Activated CD4-positive, alpha-beta memory T cell treated with anti-CD3 and anti-CD28 coated beads, Interleukin-2, amount 10 ng/mL, durations not matched to agents 7 days and 5 days (primary cell): ENCODE data around the gene SLC39A1. TPM values are rescaled to one million over a fixed set of nuclear protein-coding genes. Genes with fewer than 3 reads are reported as not detected.

Experiments used
- CTCF ChIA-PET: fragments of 350-600 bp; sonication (Branson Sonifier 250); formaldehyde crosslinking; loops from one replicate; lab custom pipeline; 2021; ENCODE audit warnings: antibody characterized with exemption, inconsistent platforms; lab: Charles Lee
- POLR2A ChIA-PET: fragments of 350-600 bp; sonication (Branson Sonifier 250); formaldehyde crosslinking; loops from one replicate; lab custom pipeline; 2021; ENCODE audit warnings: antibody characterized with exemption; lab: Charles Lee
- DNase-seq: peaks from one replicate; pipeline ENCODE4 v3.0.0-alpha.2; 2020
- H3K27ac Mint-ChIP-seq: one replicate; pipeline ENCODE4 v1.8.0; 2021; ENCODE audit warnings: mild to moderate bottlenecking, mixed read lengths
- H3K27me3 Mint-ChIP-seq: one replicate; pipeline ENCODE4 v1.8.0; 2021; ENCODE audit warnings: mixed read lengths
- H3K36me3 Mint-ChIP-seq: one replicate; pipeline ENCODE4 v1.8.0; 2021; ENCODE audit warnings: low read depth, mixed read lengths
- H3K4me1 Mint-ChIP-seq: one replicate; pipeline ENCODE4 v1.8.0; 2021; ENCODE audit warnings: mixed read lengths
- H3K4me3 Mint-ChIP-seq: one replicate; pipeline ENCODE4 v1.8.0; 2021; ENCODE audit warnings: mild to moderate bottlenecking, mixed read lengths
- H3K9me3 Mint-ChIP-seq: one replicate; pipeline ENCODE4 v1.8.0; 2021; ENCODE audit warnings: mixed read lengths
- total RNA-seq, 2 experiments: library from RNA; stranded (reverse); gene quantifications; one replicate each; pipeline ENCODE4 v1.2.3, GENCODE V29; 2021

Gene SLC39A1
- total RNA-seq, 2 experiments from 2014 or later: 42.5 to 42.6 TPM

GRCh38 chr1:153958961-153959260 is 4.4 kb downstream of the SLC39A1 start:
- Mint-ChIP-seq H3K9me3 (no peaks in the 10 kb centered on the region), H3K4me1 (peaks cover 63% of the 10 kb centered on the region), H3K36me3 (peaks cover 40% of the 10 kb centered on the region), H3K4me3 (peak overlapping the region; percentile 96), H3K27ac (peak overlapping the region; percentile 95), H3K27me3 (no peaks in the 10 kb centered on the region)
- DNase-seq: no peak
- ChIA-PET CTCF (interaction anchor here (1.3 to 6.0 kb wide), 3 partner anchors 8 to 28 kb away, joined by 5 to 51 read pairs (median 5); partner anchors contain the start of genes CREB3L4 and DENND4B), POLR2A (interaction anchor here (0.7 to 7.3 kb wide), 7 partner anchors 8 to 175 kb away, joined by 3 to 112 read pairs (median 20); partner anchors contain the start of genes CREB3L4, DENND4B, GATAD2B and JTB)

GRCh38 chr1:153958111-153958960 is 5.0 kb downstream of the SLC39A1 start, which contains the start of gene CRTC2:
Gene CRTC2, minus strand, starts transcription at chr1:153958612. Its CDS starts 115 bp downstream, at chr1:153958497.
- no peaks in the 10 kb centered on the region for H3K27me3 Mint-ChIP-seq
- ChIA-PET CTCF (interaction anchor here (1.3 to 6.0 kb wide), 3 partner anchors 9 to 29 kb away, joined by 5 to 51 read pairs (median 5); partner anchors contain the start of genes CREB3L4 and DENND4B), POLR2A (interaction anchor here (0.6 to 7.3 kb wide), 9 partner anchors 8 to 175 kb away, joined by 3 to 112 read pairs (median 11); partner anchors contain the start of genes CREB3L4, DENND4B, GATAD2B and JTB)
- peak within 1 kb of the TSS; percentile 95 for H3K27ac Mint-ChIP-seq
- no peaks in the 10 kb centered on the region for H3K9me3 Mint-ChIP-seq
- peak; percentile 99 for DNase-seq
- peaks cover 45% of the 10 kb centered on the region for H3K36me3 Mint-ChIP-seq
- peak within 1 kb of the TSS; percentile 96 for H3K4me3 Mint-ChIP-seq
- H3K4me1 Mint-ChIP-seq: peaks cover 60% of the 10 kb centered on the region

- Mint-ChIP-seq H3K27ac (peak overlapping the region; percentile 95), H3K27me3 (no peaks in the 10 kb centered on the region), H3K36me3 (peaks cover 47% of the 10 kb centered on the region), H3K4me1 (peaks cover 61% of the 10 kb centered on the region), H3K4me3 (peak overlapping the region; percentile 96), H3K9me3 (no peaks in the 10 kb centered on the region)
- ChIA-PET POLR2A (interaction anchor here (0.6 to 7.3 kb wide), 10 partner anchors 9 to 380 kb away, joined by 3 to 112 read pairs (median 8); partner anchors contain the start of genes CREB3L4, DENND4B, GATAD2B and JTB), CTCF (interaction anchor here (1.3 to 6.0 kb wide), 4 partner anchors 9 to 29 kb away, joined by 5 to 51 read pairs (median 10); partner anchors contain the start of genes CREB3L4, DENND4B and RAB13)
- peak; percentile 55 for DNase-seq
Measured at GRCh38 chr1:153957744-153958110, 5.6 kb downstream of the SLC39A1 start.

DNA sequence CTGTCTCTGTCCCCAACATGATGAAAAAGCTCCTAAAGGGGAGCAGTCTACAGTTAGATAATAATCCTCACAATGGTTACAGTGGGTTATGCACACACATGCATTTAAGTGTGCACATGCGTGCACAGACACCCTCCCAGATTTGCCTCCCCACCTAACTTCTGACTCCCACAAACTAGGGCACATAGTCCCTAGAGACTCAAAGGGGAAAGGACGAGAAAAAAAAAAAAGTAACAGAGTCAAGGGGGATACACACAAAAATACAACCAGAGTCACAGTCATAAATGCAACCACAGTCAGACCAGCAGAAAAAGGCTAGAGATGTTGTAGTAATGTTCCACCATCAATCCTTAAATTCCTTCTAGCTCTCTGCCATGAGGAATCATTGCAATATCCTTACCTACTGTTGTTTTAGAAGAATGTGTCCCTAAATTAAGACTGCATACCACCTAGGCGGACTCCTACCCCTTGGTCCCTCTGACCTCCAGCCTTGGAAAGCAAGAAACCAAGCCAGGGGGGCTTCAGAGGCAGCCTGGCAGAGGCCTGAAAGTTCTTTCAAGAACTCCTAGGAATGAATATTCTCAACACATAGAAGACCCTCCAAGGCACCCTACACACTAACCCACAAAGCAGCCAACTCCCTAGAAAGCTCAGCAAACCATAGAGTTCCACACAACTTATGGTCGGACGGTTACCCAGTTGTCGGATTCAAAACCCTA is 6.2 kb downstream of the SLC39A1 start:
- Mint-ChIP-seq H3K9me3 (no peaks in the 10 kb centered on the region), H3K4me1 (peaks cover 55% of the 10 kb centered on the region), H3K4me3 (peak overlapping the region; percentile 96), H3K27me3 (no peaks in the 10 kb centered on the region), H3K27ac (peak overlapping the region; percentile 95), H3K36me3 (peaks cover 49% of the 10 kb centered on the region)
- DNase-seq: no peak
- CTCF ChIA-PET: interaction anchor here (1.4 to 6.0 kb wide), 4 partner anchors 10 to 35 kb away, joined by 5 to 51 read pairs (median 10); partner anchors contain the start of genes CREB3L4, DENND4B and RAB13
- POLR2A ChIA-PET: interaction anchor here (0.6 to 7.3 kb wide), 9 partner anchors 9 to 379 kb away, joined by 3 to 112 read pairs (median 11); partner anchors contain the start of genes CREB3L4, DENND4B, GATAD2B and JTB

- Mint-ChIP-seq H3K36me3 (peaks cover 59% of the 10 kb centered on the region), H3K27me3 (no peaks in the 10 kb centered on the region), H3K4me1 (peaks cover 44% of the 10 kb centered on the region), H3K9me3 (no peaks in the 10 kb centered on the region), H3K4me3 (no peak overlapping the region), H3K27ac (no peak overlapping the region)
- POLR2A ChIA-PET: interaction anchor here (0.7 to 7.3 kb wide), 4 partner anchors 8 to 35 kb away, joined by 3 to 112 read pairs (median 44); partner anchors contain the start of genes CREB3L4, DENND4B and SLC39A1
- DNase-seq: no peak
- CTCF ChIA-PET: interaction anchor here (6.0 kb wide), 1 partner anchor 9 kb away, joined by 51 read pairs; the partner anchor contains the start of gene DENND4B
Measured at GRCh38 chr1:153954826-153955225, 8.5 kb downstream of the SLC39A1 start.

DNA sequence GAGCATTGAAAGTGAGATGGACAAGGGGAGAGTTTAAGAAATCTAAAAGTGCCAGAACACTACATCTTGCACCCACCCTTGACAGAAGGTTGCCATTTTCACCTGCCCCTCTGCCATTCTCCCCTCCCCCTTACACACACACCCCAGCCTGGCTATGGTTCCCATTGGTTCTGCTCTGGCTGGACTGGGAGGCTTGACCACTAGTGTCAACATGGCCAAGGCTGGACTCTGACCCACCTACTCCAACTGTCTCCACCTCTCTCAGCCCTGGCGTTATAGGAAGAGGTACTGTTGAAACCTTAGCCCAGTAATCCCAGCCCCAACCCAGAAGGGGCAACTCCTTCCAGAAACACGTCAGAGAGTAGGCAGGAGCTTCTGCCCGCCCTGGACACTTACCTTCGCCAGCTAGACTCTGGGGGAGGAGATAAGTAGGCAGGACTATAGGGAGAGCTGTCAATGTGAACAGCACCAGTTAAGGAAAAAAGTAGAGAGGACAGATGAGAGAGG is 9.4 kb downstream of the SLC39A1 start:
- Mint-ChIP-seq H3K27ac (peak overlapping the region; percentile 44), H3K9me3 (no peaks in the 10 kb centered on the region), H3K27me3 (no peaks in the 10 kb centered on the region), H3K4me3 (no peak overlapping the region), H3K36me3 (peaks cover 61% of the 10 kb centered on the region), H3K4me1 (peaks cover 37% of the 10 kb centered on the region)
- DNase-seq: no peak
- ChIA-PET CTCF (interaction anchor here (1.1 to 6.0 kb wide), 2 partner anchors 8 to 33 kb away, joined by 3 to 51 read pairs; partner anchors contain the start of genes DENND4B and RAB13), POLR2A (interaction anchor here (0.6 to 7.3 kb wide), 5 partner anchors 8 to 36 kb away, joined by 3 to 112 read pairs (median 3); partner anchors contain the start of genes CREB3L4, DENND4B and SLC39A1)

DNA sequence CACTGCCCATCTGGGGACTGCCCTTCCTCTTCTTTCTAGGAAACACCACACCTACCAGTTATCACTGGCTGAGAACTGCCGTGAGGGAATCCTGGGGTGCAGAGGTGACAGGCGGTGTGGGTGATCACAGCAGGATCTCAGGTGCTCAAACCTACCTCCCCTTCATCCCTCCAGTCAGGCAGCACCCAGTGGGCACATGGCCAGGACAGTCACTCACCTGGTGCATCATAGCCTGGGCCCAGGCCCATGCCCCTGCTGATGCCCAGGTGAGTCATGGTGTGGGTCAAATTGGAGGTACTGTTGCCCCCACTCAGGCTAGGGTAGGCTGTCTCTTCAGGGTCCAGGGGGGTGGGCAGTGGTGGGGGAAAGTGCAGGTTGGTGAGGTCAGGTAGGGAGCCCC is 11.5 kb downstream of the SLC39A1 start:
- DNase-seq: no peak
- H3K4me1 Mint-ChIP-seq: peaks cover 32% of the 10 kb centered on the region
- H3K9me3 Mint-ChIP-seq: no peaks in the 10 kb centered on the region
- no peak overlapping the region for H3K4me3 Mint-ChIP-seq
- H3K27ac Mint-ChIP-seq: no peak overlapping the region
- H3K36me3 Mint-ChIP-seq: peaks cover 65% of the 10 kb centered on the region
- no peaks in the 10 kb centered on the region for H3K27me3 Mint-ChIP-seq
- ChIA-PET CTCF (no interaction called here), POLR2A (no interaction called here)

DNA sequence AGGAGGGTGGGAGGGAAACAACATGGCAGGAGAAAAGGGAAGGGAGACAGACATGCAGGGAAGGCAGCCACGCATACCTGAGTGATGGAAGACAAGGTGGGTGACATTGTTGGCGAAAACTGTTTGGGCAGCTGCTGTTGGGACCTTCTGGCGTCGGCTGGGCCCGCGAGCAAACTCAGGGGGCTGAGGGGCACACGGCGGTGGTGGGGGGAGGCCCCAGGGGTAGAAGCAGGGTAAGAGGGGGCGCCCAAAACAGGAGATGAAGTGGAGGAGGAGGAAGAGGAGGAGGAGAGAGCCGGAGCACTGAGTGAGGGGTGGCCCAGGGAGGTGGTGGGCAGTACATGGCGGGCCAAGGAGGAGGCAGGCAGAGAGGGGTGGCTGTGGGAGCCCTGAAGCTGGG is 12.2 kb downstream of the SLC39A1 start:
- ChIA-PET CTCF (interaction anchor here (1.0 kb wide), 1 partner anchor 36 kb away, joined by 3 read pairs; no protein-coding TSS in a partner anchor), POLR2A (interaction anchor here (0.6 to 1.3 kb wide), 3 partner anchors 11 to 28 kb away, joined by 3 read pairs; partner anchors contain the start of gene JTB)
- H3K9me3 Mint-ChIP-seq: no peaks in the 10 kb centered on the region
- no peak for DNase-seq
- no peak overlapping the region for H3K27ac Mint-ChIP-seq
- H3K36me3 Mint-ChIP-seq: peaks cover 66% of the 10 kb centered on the region
- no peaks in the 10 kb centered on the region for H3K27me3 Mint-ChIP-seq
- no peak overlapping the region for H3K4me3 Mint-ChIP-seq
- peaks cover 28% of the 10 kb centered on the region for H3K4me1 Mint-ChIP-seq

GRCh38 chr1:153946622-153947241 is 16.6 kb downstream of the SLC39A1 start, which contains the start of gene DENND4B:
Gene DENND4B, minus strand, starts transcription at chr1:153946718. Its CDS starts 2,344 bp downstream, at chr1:153944374.
- POLR2A ChIA-PET: interaction anchor here (0.6 to 6.9 kb wide), 23 partner anchors 9 to 411 kb away, joined by 3 to 165 read pairs (median 11); partner anchors contain the start of genes CREB3L4, CRTC2, GATAD2B and JTB
- Mint-ChIP-seq H3K4me3 (peak within 1 kb of the TSS; percentile 92), H3K27ac (peak within 1 kb of the TSS; percentile 99), H3K27me3 (no peaks in the 10 kb centered on the region), H3K9me3 (no peaks in the 10 kb centered on the region), H3K4me1 (peaks cover 35% of the 10 kb centered on the region), H3K36me3 (peaks cover 75% of the 10 kb centered on the region)
- DNase-seq: peak; percentile 77
- CTCF ChIA-PET: interaction anchor here (0.6 to 4.7 kb wide), 21 partner anchors 10 to 302 kb away, joined by 3 to 52 read pairs (median 5); partner anchors contain the start of genes CREB3L4, CRTC2, GATAD2B and JTB

GRCh38 chr1:153945795-153946621 is 17.3 kb downstream of the SLC39A1 start:
- no peaks in the 10 kb centered on the region for H3K27me3 Mint-ChIP-seq
- peaks cover 75% of the 10 kb centered on the region for H3K36me3 Mint-ChIP-seq
- peak overlapping the region; percentile 92 for H3K4me3 Mint-ChIP-seq
- no peaks in the 10 kb centered on the region for H3K9me3 Mint-ChIP-seq
- ChIA-PET POLR2A (interaction anchor here (0.8 to 6.9 kb wide), 25 partner anchors 8 to 410 kb away, joined by 3 to 165 read pairs (median 8); partner anchors contain the start of genes CREB3L4, CRTC2, GATAD2B and JTB), CTCF (interaction anchor here (0.6 to 4.7 kb wide), 21 partner anchors 11 to 301 kb away, joined by 3 to 52 read pairs (median 5); partner anchors contain the start of genes CREB3L4, CRTC2, GATAD2B and JTB)
- H3K4me1 Mint-ChIP-seq: peaks cover 37% of the 10 kb centered on the region
- peak overlapping the region; percentile 99 for H3K27ac Mint-ChIP-seq
- peak; percentile 82 for DNase-seq
